NCI-H2029 treated with DMSO at 0.1 percent for 48 hours (cell line): ENCODE measurements around the gene STIM1.

Experiments
- DNase-seq: peaks from one replicate; lab custom pipeline; 2025; lab: John Stamatoyannopoulos, UW

The STIM1 gene

GRCh38 chr11:3916962-3917361, 61.5 kb downstream of the STIM1 start:
- no peak for DNase-seq

GRCh38 chr11:3920148-3920852, 64.8 kb downstream of the STIM1 start:
- no peak for DNase-seq

GRCh38 chr11:3922056-3922455, 66.6 kb downstream of the STIM1 start:
- DNase-seq: no peak

- DNase-seq: no peak
Measured at GRCh38 chr11:3925513-3925912, 70.0 kb downstream of the STIM1 start.

- no peak for DNase-seq
Measured at GRCh38 chr11:3926458-3927095, 71.1 kb downstream of the STIM1 start.

- DNase-seq: no peak
Measured at GRCh38 chr11:3927129-3927796, 71.8 kb downstream of the STIM1 start.

- DNase-seq: peak; percentile 73
Measured at GRCh38 chr11:3929232-3929631, 73.8 kb downstream of the STIM1 start.

- DNase-seq: peak; percentile 24
Measured at GRCh38 chr11:3929649-3930048, 74.2 kb downstream of the STIM1 start.

- DNase-seq: no peak
Measured at GRCh38 chr11:3932698-3933097, 77.2 kb downstream of the STIM1 start.

- no peak for DNase-seq
Measured at GRCh38 chr11:3933165-3933628, 77.7 kb downstream of the STIM1 start.

GRCh38 chr11:3934658-3935057, 79.2 kb downstream of the STIM1 start:
- no peak for DNase-seq

GRCh38 chr11:3936517-3936916, 81.1 kb downstream of the STIM1 start:
- no peak for DNase-seq

- no peak for DNase-seq
Measured at GRCh38 chr11:3939211-3939610, 83.7 kb downstream of the STIM1 start.

GRCh38 chr11:3939651-3940190, 84.3 kb downstream of the STIM1 start:
- no peak for DNase-seq

- no peak for DNase-seq
Measured at GRCh38 chr11:3942160-3942955, 86.9 kb downstream of the STIM1 start.

- peak; percentile 32 for DNase-seq
Measured at GRCh38 chr11:3942956-3943497, 87.6 kb downstream of the STIM1 start.

GRCh38 chr11:3944198-3944597, 88.7 kb downstream of the STIM1 start:
- no peak for DNase-seq

- no peak for DNase-seq
Measured at GRCh38 chr11:3946455-3947017, 91.1 kb downstream of the STIM1 start.

GRCh38 chr11:3947061-3947460, 91.6 kb downstream of the STIM1 start:
- DNase-seq: peak; percentile 14

- no peak for DNase-seq
Measured at GRCh38 chr11:3949125-3949524, 93.7 kb downstream of the STIM1 start.

- no peak for DNase-seq
Measured at GRCh38 chr11:3950996-3951660, 95.7 kb downstream of the STIM1 start.
